IgD-negative memory B cell (primary cell): ENCODE data around the gene RAD51B. TPM values are rescaled to one million over a fixed set of nuclear protein-coding genes. Genes with fewer than 3 reads are reported as not detected.

Experiments
- H3K27ac Mint-ChIP-seq, 3 donors: one replicate each; pipeline ENCODE4 v1.8.0; 2020 to 2022; ENCODE audit warnings: mild to moderate bottlenecking in 3 of 3, mixed read lengths in 3 of 3, moderate library complexity in 1 of 3
- H3K27me3 Mint-ChIP-seq: one replicate; pipeline ENCODE4 v1.8.0; 2021; ENCODE audit warnings: mixed read lengths
- H3K36me3 Mint-ChIP-seq: one replicate; pipeline ENCODE4 v1.8.0; 2020; ENCODE audit warnings: mild to moderate bottlenecking, mixed read lengths
- H3K4me1 Mint-ChIP-seq, 3 donors: one replicate each; pipeline ENCODE4 v1.8.0; 2020 to 2022; ENCODE audit warnings: mixed read lengths in 3 of 3, mild to moderate bottlenecking in 1 of 3
- H3K4me3 Mint-ChIP-seq, 4 donors: one replicate each; pipeline ENCODE4 v1.8.0; 2020 to 2022; ENCODE audit warnings: mild to moderate bottlenecking in 4 of 4, mixed read lengths in 4 of 4, moderate library complexity in 3 of 4
- H3K9me3 Mint-ChIP-seq, 3 donors: one replicate each; pipeline ENCODE4 v1.8.0; 2020 to 2021; ENCODE audit warnings: mixed read lengths in 3 of 3, mild to moderate bottlenecking in 1 of 3
- polyA plus RNA-seq: library from polyadenylated mRNA; unstranded; fragments of 300-500 nt; fragmentation: Illumina TruSeq; gene quantifications from one replicate; pipeline ENCODE4 v1.2.3, GENCODE V29; 2021

The RAD51B gene
- polyA plus RNA-seq, 1 donor from 2014 or later = 24.9 TPM

DNA sequence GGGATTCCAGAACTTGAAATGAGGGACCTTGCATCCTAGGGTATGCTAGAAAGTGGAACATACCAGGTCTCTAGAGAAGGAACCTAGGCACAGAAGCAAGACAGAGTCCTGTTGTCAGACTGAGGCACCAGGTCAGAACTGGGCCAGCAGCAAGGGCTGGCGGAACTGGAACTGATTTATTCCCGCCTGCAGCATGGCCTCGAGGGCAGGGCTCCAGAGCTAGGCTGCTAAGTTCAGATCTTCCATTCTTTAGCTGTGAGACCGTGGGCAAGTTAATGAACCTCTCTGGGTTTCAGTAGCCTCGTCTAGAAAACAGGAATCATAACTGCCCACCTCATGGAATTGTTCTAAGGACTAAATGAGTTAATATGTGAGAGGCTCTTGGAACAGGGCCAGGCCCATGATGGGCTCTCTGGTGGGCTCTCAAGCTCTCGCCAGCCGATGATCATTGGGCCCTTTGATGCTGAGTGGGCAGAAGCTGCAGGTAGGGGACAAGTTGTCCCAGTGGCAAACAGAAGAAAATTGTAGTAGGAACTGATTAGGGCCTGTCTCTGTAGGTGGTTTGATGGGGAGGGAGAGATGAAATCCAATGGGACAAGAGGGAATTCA is 773.5 kb downstream of the RAD51B start:
- Mint-ChIP-seq H3K27me3 (no peaks in the 10 kb centered on the region), H3K36me3 (peaks cover 3% of the 10 kb centered on the region), H3K4me1 (peaks cover 7 to 19% (median 10%) of the 10 kb centered on the region in 3 donors), H3K27ac (peak overlapping the region in 2 of 3 donors; percentile 61 to 90), H3K9me3 (no peaks in the 10 kb centered on the region), H3K4me3 (no peak overlapping the region)

DNA sequence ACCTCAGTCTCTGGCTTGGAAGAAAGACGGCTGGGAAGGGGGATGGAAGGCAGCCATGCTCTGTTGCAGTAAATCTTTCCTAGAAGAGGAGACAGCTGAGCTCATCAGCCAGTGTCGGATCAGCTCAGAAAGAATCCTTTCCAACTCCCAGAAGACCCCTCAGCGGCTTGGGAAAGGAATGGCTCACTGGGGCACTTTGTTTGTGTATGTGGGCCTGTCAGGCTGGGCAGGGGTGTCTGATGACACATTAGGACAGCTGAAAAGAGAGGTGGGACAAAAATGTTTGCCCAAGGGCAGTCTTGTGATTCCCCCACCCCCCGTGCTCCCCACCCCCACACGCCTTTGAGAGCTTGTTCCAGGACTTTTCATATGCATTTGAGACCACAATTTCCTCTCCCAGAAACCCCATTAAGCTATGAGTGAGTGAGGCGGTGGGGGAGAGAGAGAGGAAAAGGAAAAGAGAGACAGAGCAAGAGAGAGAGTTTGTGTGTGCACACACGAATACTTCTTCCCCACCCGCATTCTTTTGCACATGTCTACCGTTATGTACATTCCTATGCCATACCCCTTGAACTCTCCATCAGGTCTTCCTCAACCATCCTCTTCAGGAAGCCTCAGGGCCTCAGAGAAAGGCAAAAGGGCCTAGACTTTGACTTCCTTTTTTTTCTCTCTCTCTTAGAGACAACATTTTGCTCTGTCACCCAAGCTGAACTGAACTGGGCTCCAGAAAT is 774.4 kb downstream of the RAD51B start:
- H3K27ac Mint-ChIP-seq = peak overlapping the region; percentile 61 to 90 (median 68)
- H3K9me3 Mint-ChIP-seq = no peaks in the 10 kb centered on the region
- peaks cover 3% of the 10 kb centered on the region for H3K36me3 Mint-ChIP-seq
- peaks cover 7 to 19% (median 10%) of the 10 kb centered on the region in 3 donors for H3K4me1 Mint-ChIP-seq
- H3K27me3 Mint-ChIP-seq = no peaks in the 10 kb centered on the region
- peak overlapping the region in 1 of 4 donors; percentile 64 for H3K4me3 Mint-ChIP-seq

DNA sequence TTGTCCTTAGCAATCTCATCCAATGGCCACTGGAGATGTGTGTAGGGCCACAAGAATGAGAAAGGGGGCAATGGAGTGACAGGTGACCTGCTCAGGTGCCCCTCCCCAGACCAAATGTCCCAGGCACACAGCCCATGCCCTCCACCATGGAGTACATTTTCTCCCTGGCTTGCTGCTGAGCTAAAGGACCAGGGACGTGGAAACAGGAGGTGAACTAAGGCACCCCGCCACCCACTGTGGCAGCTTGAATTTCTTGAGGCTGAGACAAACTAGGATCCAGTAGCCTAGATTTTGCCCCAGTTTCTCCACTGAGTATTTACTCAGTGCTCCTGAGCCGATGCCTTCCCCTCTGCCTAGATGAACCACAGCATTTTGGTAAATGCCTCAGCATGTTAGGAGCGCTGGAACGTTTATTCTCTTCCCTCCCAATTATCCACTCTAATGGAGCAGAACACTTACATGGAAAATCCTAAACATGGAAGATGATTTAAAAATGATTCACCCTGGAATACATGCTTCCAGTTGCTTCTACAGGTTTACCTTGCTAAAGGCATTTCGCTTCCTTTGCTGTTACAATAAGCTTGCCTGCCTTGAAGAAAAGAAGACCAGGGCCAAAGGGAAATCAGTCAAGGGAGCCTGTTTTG is 775.3 kb downstream of the RAD51B start:
- peaks cover 7 to 19% (median 10%) of the 10 kb centered on the region in 3 donors for H3K4me1 Mint-ChIP-seq
- peak overlapping the region in 1 of 3 donors; percentile 90 for H3K27ac Mint-ChIP-seq
- no peaks in the 10 kb centered on the region for H3K27me3 Mint-ChIP-seq
- no peaks in the 10 kb centered on the region for H3K9me3 Mint-ChIP-seq
- H3K36me3 Mint-ChIP-seq = peaks cover 3% of the 10 kb centered on the region
- H3K4me3 Mint-ChIP-seq = no peak overlapping the region

DNA sequence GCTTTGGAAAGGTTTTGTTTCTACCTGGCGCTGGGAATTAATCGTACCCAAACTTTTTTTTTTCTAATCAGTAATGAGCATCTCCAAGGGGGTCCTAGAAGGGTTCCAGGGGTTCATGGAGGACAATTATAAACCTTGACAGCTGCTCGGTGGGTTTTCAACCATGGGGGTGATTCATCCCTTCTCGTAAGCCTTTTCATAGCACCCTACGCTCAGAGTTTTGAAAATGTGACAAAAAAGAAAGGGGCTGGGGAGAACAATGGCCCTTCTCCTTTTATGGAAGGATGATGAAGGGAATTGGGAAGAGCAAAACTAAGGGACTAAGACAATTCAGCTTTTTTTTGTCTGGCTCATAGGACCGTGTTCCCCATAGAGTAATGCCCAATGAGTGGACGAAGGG is 776.6 kb downstream of the RAD51B start:
- peaks cover 3% of the 10 kb centered on the region for H3K36me3 Mint-ChIP-seq
- peaks cover 7 to 19% (median 10%) of the 10 kb centered on the region in 3 donors for H3K4me1 Mint-ChIP-seq
- no peaks in the 10 kb centered on the region for H3K27me3 Mint-ChIP-seq
- H3K4me3 Mint-ChIP-seq = no peak overlapping the region
- H3K9me3 Mint-ChIP-seq = no peaks in the 10 kb centered on the region
- no peak overlapping the region for H3K27ac Mint-ChIP-seq

DNA sequence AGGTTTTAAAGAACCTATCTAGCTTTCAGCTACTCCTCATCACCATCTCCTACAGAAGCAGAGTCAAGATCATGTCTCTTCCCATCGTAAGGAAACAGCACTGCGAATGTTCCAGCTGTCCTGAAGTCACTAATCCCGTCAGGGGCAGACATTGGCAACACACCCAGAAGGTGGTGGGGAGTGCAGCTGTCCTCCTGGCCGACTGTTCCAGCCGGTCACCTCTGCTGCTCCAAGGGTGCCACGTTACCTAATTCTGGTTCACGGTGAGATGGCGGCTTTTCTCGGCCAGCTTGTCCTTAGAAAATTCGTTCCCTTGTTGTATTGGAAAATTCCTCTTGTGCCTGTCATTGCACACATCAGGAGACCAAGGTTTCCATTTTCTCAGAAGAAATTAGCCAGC is 777.1 kb downstream of the RAD51B start:
- H3K9me3 Mint-ChIP-seq = no peaks in the 10 kb centered on the region
- H3K4me3 Mint-ChIP-seq = no peak overlapping the region
- H3K4me1 Mint-ChIP-seq = peaks cover 7 to 19% (median 10%) of the 10 kb centered on the region in 3 donors
- H3K36me3 Mint-ChIP-seq = peaks cover 2% of the 10 kb centered on the region
- no peaks in the 10 kb centered on the region for H3K27me3 Mint-ChIP-seq
- H3K27ac Mint-ChIP-seq = peak overlapping the region in 1 of 3 donors; percentile 66

DNA sequence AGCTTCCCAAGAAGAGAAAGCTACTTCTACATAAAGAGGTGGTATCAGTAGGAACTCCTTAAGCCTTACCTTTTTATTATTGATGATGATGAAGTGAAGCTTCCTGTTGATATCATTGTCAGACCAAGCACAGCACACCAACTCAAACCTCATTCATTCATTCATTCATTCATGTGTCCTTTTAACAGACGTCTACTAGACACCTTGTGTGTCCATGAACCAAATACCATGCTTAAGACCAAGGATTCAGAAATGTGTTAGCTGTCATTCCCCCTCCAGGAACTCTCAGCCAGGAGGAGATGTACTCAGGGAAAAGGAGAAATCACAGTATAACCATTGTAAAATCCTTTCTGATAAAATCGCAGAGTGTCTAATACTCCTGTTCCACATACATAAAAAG is 778.5 kb downstream of the RAD51B start:
- Mint-ChIP-seq H3K4me3 (no peak overlapping the region), H3K27ac (no peak overlapping the region), H3K36me3 (peaks cover 2% of the 10 kb centered on the region), H3K4me1 (peaks cover 9 to 11% (median 10%) of the 10 kb centered on the region in 3 donors), H3K9me3 (no peaks in the 10 kb centered on the region), H3K27me3 (no peaks in the 10 kb centered on the region)

DNA sequence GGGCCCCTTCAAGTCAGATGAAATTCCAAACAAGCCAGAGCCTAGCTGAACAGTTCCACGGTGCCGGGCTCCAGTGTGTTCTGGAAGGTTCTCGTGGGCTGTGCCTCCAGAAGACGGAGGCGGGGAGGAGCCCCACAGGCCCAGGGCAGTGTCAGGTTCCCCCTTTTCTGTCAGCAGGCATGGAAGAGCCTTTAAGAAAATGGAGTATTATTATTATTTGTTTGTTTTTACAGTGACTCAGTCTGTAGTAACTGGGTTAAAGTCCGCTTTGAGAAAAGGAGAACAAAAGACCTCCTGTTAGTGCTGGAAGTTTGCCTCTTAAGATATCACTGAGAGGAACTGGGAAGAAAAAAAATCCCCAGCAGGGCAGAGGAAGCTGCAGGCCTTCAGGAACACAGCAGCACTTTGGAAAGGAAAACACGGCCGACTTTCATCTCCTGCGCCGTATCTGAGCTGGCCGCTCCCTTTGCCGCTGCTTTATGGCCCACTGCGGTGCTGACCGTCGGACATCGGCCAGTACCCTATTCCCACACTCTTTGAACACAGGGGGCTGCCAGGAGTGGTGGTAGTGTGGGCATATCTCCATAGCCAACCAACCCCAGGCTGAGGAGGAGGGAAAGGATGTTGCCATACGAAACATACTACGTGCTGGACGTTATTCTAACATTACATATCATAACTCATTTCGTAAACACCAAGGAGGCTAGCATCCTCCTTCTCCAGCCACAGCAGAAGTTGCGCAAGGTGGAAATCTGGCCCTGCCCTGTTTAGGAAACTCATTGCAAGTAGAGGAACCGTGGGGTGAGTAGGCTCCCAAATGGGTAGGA is 779.3 kb downstream of the RAD51B start:
- Mint-ChIP-seq H3K9me3 (no peaks in the 10 kb centered on the region), H3K4me3 (no peak overlapping the region), H3K27ac (peak overlapping the region in 1 of 3 donors; percentile 60), H3K27me3 (no peaks in the 10 kb centered on the region), H3K4me1 (peaks cover 6 to 9% (median 9%) of the 10 kb centered on the region in 3 donors), H3K36me3 (peaks cover 2% of the 10 kb centered on the region)

DNA sequence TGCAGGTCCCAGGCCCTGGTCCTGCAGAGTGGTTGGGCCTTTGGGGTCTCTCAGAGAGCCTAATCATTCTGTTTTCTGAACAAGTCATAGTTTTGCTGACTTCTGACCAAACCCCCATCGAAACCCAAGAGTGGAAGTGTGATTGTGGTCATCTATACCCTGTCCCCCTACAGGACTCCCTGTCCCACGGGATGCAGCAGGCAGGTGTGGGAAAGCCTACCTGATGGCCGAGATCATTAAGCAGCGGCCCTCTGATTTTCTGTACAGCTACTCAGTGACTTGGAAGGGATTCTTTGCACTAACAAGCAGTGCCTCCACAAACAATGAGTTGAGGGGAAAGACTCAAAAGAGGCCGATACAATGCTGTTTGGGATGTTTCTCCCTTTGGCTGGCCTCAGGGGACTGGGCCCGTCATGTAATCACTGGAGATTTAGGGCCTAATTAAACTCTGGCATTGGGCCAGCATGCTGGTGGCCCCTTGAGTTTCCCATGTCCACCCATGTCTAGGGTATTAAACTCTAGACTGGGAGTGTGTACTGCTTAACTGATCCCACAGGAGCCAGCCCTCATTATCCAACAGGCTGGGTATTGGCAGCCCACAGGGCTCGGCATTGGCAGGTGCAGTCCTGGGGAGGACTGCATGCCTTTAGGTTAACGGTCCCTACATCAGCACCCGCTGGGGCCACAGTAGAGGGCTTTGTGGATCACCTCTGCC is 780.5 kb downstream of the RAD51B start:
- peak overlapping the region in 1 of 3 donors; percentile 60 for H3K27ac Mint-ChIP-seq
- no peaks in the 10 kb centered on the region for H3K27me3 Mint-ChIP-seq
- H3K9me3 Mint-ChIP-seq = no peaks in the 10 kb centered on the region
- H3K36me3 Mint-ChIP-seq = peaks cover 2% of the 10 kb centered on the region
- H3K4me1 Mint-ChIP-seq = peaks cover 0 to 4% (median 2%) of the 10 kb centered on the region in 3 donors
- no peak overlapping the region for H3K4me3 Mint-ChIP-seq

DNA sequence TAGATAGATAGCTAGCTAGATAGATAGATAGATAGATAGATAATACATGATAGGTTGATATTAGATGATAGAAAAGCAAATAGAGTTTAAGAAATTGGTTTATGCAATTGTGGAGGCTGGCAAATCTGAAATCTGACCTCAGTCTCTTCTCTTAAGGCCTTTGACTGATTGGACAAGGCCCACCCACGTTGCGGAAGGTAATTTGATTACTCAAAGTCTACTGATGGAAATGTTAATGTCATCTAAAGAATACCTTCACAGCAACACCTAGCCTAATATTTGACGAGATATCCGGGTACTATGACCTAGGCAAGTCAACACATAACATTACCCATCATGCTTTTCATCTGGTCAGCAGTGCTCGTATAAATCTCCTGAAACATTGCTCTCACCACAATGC is 782.9 kb downstream of the RAD51B start:
- no peaks in the 10 kb centered on the region for H3K27me3 Mint-ChIP-seq
- peaks cover 2 to 10% (median 3%) of the 10 kb centered on the region in 3 donors for H3K4me1 Mint-ChIP-seq
- no peak overlapping the region for H3K4me3 Mint-ChIP-seq
- H3K36me3 Mint-ChIP-seq = peaks cover 2% of the 10 kb centered on the region
- peaks cover 0 to 2% (median 0%) of the 10 kb centered on the region in 3 donors for H3K9me3 Mint-ChIP-seq
- H3K27ac Mint-ChIP-seq = peak overlapping the region in 1 of 3 donors; percentile 95

DNA sequence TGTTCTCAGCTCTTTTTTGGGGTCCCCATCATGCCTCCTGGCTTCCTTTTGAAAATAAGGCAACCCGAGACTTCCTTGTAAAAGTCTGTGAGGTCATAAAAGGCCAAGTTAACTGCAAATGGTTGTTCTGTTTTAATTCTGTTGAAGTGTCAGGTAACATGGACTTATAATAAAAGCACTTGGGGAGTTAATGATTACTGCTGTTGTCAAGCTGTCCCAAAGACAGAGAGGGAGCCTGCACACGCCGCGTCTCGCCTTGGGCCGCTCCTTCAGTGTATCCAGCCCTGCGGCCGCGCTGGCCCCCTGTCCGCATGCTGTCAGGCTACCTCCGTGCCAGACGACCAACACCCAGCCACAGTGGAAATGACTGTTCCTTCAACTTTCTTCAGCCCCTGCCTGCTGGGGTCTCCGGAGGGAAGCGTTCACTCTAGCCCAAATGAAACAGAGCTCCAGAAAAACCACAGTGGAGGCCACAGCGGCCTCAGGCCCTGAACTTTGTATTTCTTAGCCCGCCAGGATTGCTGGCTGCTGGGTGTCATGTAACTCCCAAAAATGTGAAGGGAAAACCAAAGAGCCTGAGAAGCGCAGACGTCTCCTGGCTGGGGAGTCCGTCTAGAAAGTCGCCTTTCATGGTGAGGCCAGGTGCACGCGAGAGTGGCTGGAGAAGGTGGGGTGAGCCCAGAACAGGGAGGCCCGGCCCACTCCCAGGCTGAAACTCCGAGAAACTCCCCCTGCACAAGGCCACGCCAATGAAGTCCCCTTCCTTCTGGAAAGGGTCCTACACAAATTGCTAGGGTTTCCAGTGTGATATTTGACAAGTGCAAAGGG is 784.2 kb downstream of the RAD51B start:
- Mint-ChIP-seq H3K4me3 (no peak overlapping the region), H3K9me3 (peaks cover 0 to 2% (median 0%) of the 10 kb centered on the region in 3 donors), H3K36me3 (peaks cover 2% of the 10 kb centered on the region), H3K27me3 (no peaks in the 10 kb centered on the region), H3K27ac (no peak overlapping the region), H3K4me1 (peaks cover 3 to 10% (median 5%) of the 10 kb centered on the region in 3 donors)

DNA sequence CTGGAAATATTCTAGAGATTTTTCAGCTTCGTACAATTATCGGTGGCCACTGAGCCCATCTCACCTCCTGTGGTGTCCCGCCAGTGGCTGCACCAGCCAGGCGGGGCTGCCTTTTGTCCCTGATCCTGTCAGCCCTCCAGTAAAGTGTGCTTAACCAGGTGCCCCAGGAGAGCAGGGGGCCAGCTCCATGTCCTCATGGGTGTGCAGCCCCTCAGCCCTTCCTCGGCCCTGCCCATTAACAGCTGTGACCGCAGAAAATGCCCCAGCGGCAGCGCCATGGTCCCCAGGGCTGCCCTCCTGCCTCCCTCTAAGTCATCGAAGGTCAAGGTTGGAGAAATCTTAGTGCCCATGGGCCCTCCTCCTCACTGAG is 784.8 kb downstream of the RAD51B start:
- no peak overlapping the region for H3K27ac Mint-ChIP-seq
- H3K9me3 Mint-ChIP-seq = peaks cover 0 to 2% (median 0%) of the 10 kb centered on the region in 3 donors
- peaks cover 2% of the 10 kb centered on the region for H3K36me3 Mint-ChIP-seq
- H3K27me3 Mint-ChIP-seq = no peaks in the 10 kb centered on the region
- peak overlapping the region in 1 of 4 donors; percentile 52 for H3K4me3 Mint-ChIP-seq
- peaks cover 3 to 10% (median 5%) of the 10 kb centered on the region in 3 donors for H3K4me1 Mint-ChIP-seq

DNA sequence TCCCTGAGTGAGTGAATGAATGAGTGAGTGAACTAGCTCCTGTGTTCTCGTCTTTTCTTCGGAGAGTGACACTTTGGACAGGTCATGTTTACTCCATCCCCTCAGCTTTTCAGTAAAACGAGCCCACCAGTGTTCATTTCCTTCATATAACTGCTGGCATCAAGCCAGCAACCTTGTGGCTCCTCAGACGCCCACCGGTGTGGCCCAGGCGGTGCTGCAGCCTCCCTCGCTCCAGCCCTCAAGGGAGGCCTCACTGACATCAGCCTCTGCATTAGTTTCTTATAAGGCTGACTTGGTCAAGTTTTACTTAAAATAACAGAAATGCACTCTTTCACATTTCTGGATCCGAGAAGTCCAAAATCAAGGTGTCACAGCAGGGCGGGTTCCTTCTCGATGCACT is 785.2 kb downstream of the RAD51B start:
- no peak overlapping the region for H3K27ac Mint-ChIP-seq
- peaks cover 2% of the 10 kb centered on the region for H3K36me3 Mint-ChIP-seq
- H3K9me3 Mint-ChIP-seq = peaks cover 0 to 2% (median 0%) of the 10 kb centered on the region in 3 donors
- H3K4me1 Mint-ChIP-seq = peaks cover 3 to 10% (median 5%) of the 10 kb centered on the region in 3 donors
- no peak overlapping the region for H3K4me3 Mint-ChIP-seq
- H3K27me3 Mint-ChIP-seq = no peaks in the 10 kb centered on the region

DNA sequence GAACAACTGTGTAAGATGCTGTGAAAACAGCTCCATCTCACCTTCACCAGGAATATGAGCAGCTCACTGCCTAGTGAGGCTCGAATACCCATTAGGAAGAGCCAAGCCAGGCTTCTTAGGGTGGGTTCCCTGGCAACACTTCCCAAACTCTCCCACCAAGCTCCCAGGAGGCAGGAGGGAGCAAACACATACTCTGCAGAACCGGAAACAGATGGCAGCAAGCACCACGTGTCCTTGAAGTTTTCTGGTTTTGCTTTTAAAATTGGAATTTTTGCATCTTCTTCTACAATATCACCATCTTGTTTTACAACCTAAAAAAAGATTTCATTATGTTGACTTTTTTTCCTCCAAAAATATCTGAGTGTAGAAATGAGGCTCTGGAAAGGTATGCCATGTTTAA is 786.6 kb downstream of the RAD51B start:
- H3K4me3 Mint-ChIP-seq = no peak overlapping the region
- peaks cover 3 to 10% (median 5%) of the 10 kb centered on the region in 3 donors for H3K4me1 Mint-ChIP-seq
- no peaks in the 10 kb centered on the region for H3K27me3 Mint-ChIP-seq
- H3K27ac Mint-ChIP-seq = peak overlapping the region in 1 of 3 donors; percentile 39
- H3K36me3 Mint-ChIP-seq = peaks cover 2% of the 10 kb centered on the region
- H3K9me3 Mint-ChIP-seq = peaks cover 0 to 2% (median 0%) of the 10 kb centered on the region in 3 donors
